Tibial nerve (tissue), 4 donors: Measurements from ENCODE around the gene SAXO1. TPM values are rescaled to one million over a fixed set of nuclear protein-coding genes. Genes with fewer than 3 reads are reported as not detected.

Source experiments
- DNase-seq, 2 donors: peaks; one replicate each; pipeline ENCODE4 v3.0.0-alpha.2; 2019; ENCODE audit warnings: low spot score in 2 of 2
- H3K27ac ChIP-seq, 4 donors: fragments of 200-600 bp; sonication (generic) in 3 of 4; one replicate each; pipeline ENCODE4 v1.5.1; 2017 to 2019; ENCODE audit warnings: mild to moderate bottlenecking in 1 of 4
- H3K27me3 ChIP-seq, 2 donors: fragments of 200-600 bp; sonication (generic) in 1 of 2; one replicate each; pipeline versions ENCODE4 v1.5.1 to v1.6.0; 2017 to 2019
- H3K36me3 ChIP-seq, 3 donors: fragments of 200-600 bp; sonication (generic); one replicate each; pipeline ENCODE4 v1.5.1; 2018 to 2019
- H3K4me1 ChIP-seq, 4 donors: fragments of 200-600 bp; sonication (generic) in 3 of 4; one replicate each; pipeline ENCODE4 v1.5.1; 2017 to 2019
- H3K4me3 ChIP-seq, 4 donors: fragments of 200-600 bp; sonication (generic) in 3 of 4; one replicate each; pipeline ENCODE4 v1.5.1; 2017 to 2019; ENCODE audit warnings: mild to moderate bottlenecking in 1 of 4, moderate library complexity in 1 of 4
- H3K9me3 ChIP-seq, 4 donors: fragments of 200-600 bp; sonication (generic) in 3 of 4; one replicate each; pipeline ENCODE4 v1.5.1; 2017 to 2019
- EP300 ChIP-seq, 2 donors: sonication (generic); formaldehyde crosslinking; IDR thresholded peaks; one replicate each; pipeline ENCODE4 v1.6.1; 2017; ENCODE audit warnings: antibody characterized with exemption in 2 of 2, mild to moderate bottlenecking in 1 of 2
- POLR2A ChIP-seq, 2 donors: fragments of 450-650 bp; IDR thresholded peaks; one replicate each; pipeline ENCODE4 v1.6.1; 2017; ENCODE audit warnings: antibody characterized with exemption in 2 of 2, mild to moderate bottlenecking in 2 of 2, moderate library complexity in 2 of 2
- WGBS, 2 donors: methylation state at CpG; one replicate each; pipeline ENCODE4 v1.1.5; 2018; 5-methylcytosine and 5-hydroxymethylcytosine counted together
- total RNA-seq, 4 donors: library from RNA; depleted of rRNA; stranded (reverse); fragments of >200 nt; gene quantifications; one replicate each; pipeline ENCODE4 v1.1.0, GENCODE V29; 2016
- TF ChIP-seq, protein P1 (sequence below), 5 experiments: fragments of 200-600 bp in 3 of 5; fragments of 450-650 bp in 2 of 5; sonication (generic) in 3 of 5; IDR thresholded peaks; one replicate each; pipeline ENCODE4 v1.5.1; 2016 to 2019; ENCODE audit warnings: antibody characterized with exemption in 5 of 5, mild to moderate bottlenecking in 3 of 5, moderate library complexity in 2 of 5

The SAXO1 gene
- total RNA-seq, 4 donors from 2014 or later: 0.39 to 1.0 TPM; not detected in 2

GRCh38 chr9:18985464-18985951 is 47.5 kb downstream of the SAXO1 start:
- TF ChIP-seq EP300 (IDR thresholded peaks at IDR 0.05): no peak
- TF ChIP-seq, protein P1, sequence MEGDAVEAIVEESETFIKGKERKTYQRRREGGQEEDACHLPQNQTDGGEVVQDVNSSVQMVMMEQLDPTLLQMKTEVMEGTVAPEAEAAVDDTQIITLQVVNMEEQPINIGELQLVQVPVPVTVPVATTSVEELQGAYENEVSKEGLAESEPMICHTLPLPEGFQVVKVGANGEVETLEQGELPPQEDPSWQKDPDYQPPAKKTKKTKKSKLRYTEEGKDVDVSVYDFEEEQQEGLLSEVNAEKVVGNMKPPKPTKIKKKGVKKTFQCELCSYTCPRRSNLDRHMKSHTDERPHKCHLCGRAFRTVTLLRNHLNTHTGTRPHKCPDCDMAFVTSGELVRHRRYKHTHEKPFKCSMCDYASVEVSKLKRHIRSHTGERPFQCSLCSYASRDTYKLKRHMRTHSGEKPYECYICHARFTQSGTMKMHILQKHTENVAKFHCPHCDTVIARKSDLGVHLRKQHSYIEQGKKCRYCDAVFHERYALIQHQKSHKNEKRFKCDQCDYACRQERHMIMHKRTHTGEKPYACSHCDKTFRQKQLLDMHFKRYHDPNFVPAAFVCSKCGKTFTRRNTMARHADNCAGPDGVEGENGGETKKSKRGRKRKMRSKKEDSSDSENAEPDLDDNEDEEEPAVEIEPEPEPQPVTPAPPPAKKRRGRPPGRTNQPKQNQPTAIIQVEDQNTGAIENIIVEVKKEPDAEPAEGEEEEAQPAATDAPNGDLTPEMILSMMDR (IDR thresholded peaks at IDR 0.05): no peak
- no peak for TF ChIP-seq POLR2A (IDR thresholded peaks at IDR 0.05)

GRCh38 chr9:18982262-18982620 is 50.8 kb downstream of the SAXO1 start:
- H3K9me3 ChIP-seq: peaks cover 0 to 16% (median 0%) of the 10 kb centered on the region in 4 donors
- no peaks in the 10 kb centered on the region for H3K27me3 ChIP-seq
- no peak overlapping the region for H3K27ac ChIP-seq
- peaks cover 0 to 21% (median 3%) of the 10 kb centered on the region in 4 donors for H3K4me1 ChIP-seq
- no peak for DNase-seq
- no peak overlapping the region for H3K4me3 ChIP-seq
- H3K36me3 ChIP-seq: no peaks in the 10 kb centered on the region
- 71 to 84% methylated on average over 5 of the region's 5 CpGs for WGBS, 2 donors
- TF ChIP-seq EP300 (IDR thresholded peaks at IDR 0.05) (no peak), POLR2A (IDR thresholded peaks at IDR 0.05) (no peak)
- TF ChIP-seq, protein P1 (IDR thresholded peaks at IDR 0.05): no peak

More at GRCh38 chr9:18985464-18985951, 47.5 kb downstream of the SAXO1 start:
- peaks cover 0 to 16% (median 0%) of the 10 kb centered on the region in 4 donors for H3K4me1 ChIP-seq
- H3K27ac ChIP-seq: no peak overlapping the region
- H3K36me3 ChIP-seq: no peaks in the 10 kb centered on the region
- H3K4me3 ChIP-seq: no peak overlapping the region
- peaks cover 0 to 16% (median 0%) of the 10 kb centered on the region in 4 donors for H3K9me3 ChIP-seq
- 55 to 56% methylated on average over 6 of the region's 6 CpGs for WGBS, 2 donors
- no peak for DNase-seq
- no peaks in the 10 kb centered on the region for H3K27me3 ChIP-seq

GRCh38 chr9:18981476-18982261 is 51.3 kb downstream of the SAXO1 start:
- 92 to 93% methylated on average over 4 of the region's 4 CpGs for WGBS, 2 donors
- DNase-seq: no peak
- Histone ChIP-seq H3K4me3 (no peak overlapping the region), H3K27ac (no peak overlapping the region), H3K27me3 (no peaks in the 10 kb centered on the region), H3K9me3 (peaks cover 0 to 16% (median 0%) of the 10 kb centered on the region in 4 donors), H3K36me3 (no peaks in the 10 kb centered on the region), H3K4me1 (peaks cover 0 to 21% (median 3%) of the 10 kb centered on the region in 4 donors)
- TF ChIP-seq, protein P1 (IDR thresholded peaks at IDR 0.05): no peak
- TF ChIP-seq EP300 (IDR thresholded peaks at IDR 0.05) (no peak), POLR2A (IDR thresholded peaks at IDR 0.05) (no peak)

DNA sequence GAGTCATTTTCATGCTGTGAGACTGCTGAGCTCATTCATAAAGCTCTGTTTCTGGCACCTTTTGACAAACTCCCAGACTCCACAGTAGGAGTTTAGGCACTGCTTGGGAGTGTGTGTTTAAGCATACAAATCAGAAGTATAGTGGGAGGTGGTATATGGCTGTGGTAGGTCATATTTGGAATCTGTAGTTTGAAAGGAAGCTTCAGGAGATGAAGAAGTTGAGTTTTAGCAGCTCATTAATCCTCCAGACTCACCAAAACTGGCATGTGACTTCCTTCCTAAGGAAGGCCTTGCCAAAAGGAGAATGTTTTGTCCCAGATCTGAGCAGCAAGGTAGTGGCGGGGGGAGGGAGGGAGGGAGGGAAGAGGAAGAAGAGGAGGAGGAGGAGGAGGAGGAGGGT is 52.8 kb downstream of the SAXO1 start:
- no peak for DNase-seq
- H3K4me1 ChIP-seq: peaks cover 0 to 15% (median 3%) of the 10 kb centered on the region in 4 donors
- TF ChIP-seq EP300 (IDR thresholded peaks at IDR 0.05): no peak
- TF ChIP-seq, protein P1 (IDR thresholded peaks at IDR 0.05): no peak
- no peaks in the 10 kb centered on the region for H3K36me3 ChIP-seq
- peak overlapping the region in 2 of 4 donors; percentile 16 to 52 for H3K27ac ChIP-seq
- WGBS, 2 donors: 0 to 63% methylated on average over 1 of the region's 1 CpG
- no peaks in the 10 kb centered on the region for H3K27me3 ChIP-seq
- peaks cover 0 to 16% (median 0%) of the 10 kb centered on the region in 4 donors for H3K9me3 ChIP-seq
- no peak overlapping the region for H3K4me3 ChIP-seq

GRCh38 chr9:18979367-18979766 is 53.6 kb downstream of the SAXO1 start:
- 55 to 64% methylated on average over 2 of the region's 2 CpGs for WGBS, 2 donors
- Histone ChIP-seq H3K4me3 (no peak overlapping the region), H3K9me3 (peaks cover 0 to 14% (median 0%) of the 10 kb centered on the region in 4 donors), H3K27ac (peak overlapping the region in 1 of 4 donors; percentile 52), H3K27me3 (no peaks in the 10 kb centered on the region), H3K36me3 (no peaks in the 10 kb centered on the region), H3K4me1 (peaks cover 0 to 11% (median 3%) of the 10 kb centered on the region in 4 donors)
- DNase-seq: no peak
- TF ChIP-seq POLR2A (IDR thresholded peaks at IDR 0.05): no peak
- TF ChIP-seq, protein P1 (IDR thresholded peaks at IDR 0.05): no peak
- no peak for TF ChIP-seq EP300 (IDR thresholded peaks at IDR 0.05)
